Measurements from ENCODE around the gene POP4. TPM values are rescaled to one million over a fixed set of nuclear protein-coding genes. Genes with fewer than 3 reads are reported as not detected.

The POP4 gene
- total and polyA plus RNA-seq, 2 of the 13 experiments (the other 11 are each of a cell fraction or from before 2014, with no cell fraction given): 32.2 to 84.0 TPM

DNA sequence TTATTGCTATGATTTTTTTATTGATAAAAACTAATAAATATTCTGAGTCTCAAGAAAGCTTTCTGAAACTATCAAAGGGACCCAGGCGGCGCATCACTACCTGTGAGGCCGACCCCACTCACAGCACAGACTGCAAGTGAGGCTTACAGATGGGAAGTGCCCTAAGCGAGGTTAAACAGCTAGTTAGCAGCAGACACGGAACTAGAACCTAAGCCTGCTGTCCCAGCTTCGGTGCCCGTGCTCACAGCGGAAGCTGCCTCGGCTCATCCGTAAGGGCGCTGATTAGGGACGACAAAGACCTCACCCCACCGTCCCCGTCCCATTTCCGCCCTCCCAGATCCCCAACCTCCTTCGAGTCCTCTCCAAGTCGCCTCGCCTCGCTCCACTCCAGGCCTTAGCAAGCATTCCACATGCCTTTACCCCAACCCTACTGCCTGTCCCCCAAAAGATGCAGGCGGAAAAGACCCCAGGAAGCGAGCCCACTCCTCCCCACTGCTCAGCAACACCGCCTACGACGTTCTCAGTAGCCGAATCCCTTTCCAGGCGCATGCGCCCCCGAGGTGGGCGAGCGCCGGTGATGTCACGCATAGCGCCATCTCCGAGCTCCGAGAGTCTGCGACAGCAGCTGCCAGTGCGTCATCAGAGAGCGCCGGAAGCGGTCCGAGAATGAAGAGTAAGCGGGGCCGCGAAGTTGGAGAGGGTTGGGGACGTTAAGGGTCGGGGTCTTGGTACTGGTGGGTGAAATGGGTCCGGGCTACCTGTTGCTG, at the start of gene POP4 (continued):
- TF ChIP-seq, protein P1, sequence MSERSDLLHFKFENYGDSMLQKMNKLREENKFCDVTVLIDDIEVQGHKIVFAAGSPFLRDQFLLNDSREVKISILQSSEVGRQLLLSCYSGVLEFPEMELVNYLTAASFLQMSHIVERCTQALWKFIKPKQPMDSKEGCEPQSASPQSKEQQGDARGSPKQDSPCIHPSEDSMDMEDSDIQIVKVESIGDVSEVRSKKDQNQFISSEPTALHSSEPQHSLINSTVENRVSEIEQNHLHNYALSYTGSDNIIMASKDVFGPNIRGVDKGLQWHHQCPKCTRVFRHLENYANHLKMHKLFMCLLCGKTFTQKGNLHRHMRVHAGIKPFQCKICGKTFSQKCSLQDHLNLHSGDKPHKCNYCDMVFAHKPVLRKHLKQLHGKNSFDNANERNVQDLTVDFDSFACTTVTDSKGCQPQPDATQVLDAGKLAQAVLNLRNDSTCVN (CRISPR knock-in tag; IDR thresholded peaks at IDR 0.05; ENCODE audit: borderline replicate concordance): no peak
- TF ChIP-seq, protein P2, sequence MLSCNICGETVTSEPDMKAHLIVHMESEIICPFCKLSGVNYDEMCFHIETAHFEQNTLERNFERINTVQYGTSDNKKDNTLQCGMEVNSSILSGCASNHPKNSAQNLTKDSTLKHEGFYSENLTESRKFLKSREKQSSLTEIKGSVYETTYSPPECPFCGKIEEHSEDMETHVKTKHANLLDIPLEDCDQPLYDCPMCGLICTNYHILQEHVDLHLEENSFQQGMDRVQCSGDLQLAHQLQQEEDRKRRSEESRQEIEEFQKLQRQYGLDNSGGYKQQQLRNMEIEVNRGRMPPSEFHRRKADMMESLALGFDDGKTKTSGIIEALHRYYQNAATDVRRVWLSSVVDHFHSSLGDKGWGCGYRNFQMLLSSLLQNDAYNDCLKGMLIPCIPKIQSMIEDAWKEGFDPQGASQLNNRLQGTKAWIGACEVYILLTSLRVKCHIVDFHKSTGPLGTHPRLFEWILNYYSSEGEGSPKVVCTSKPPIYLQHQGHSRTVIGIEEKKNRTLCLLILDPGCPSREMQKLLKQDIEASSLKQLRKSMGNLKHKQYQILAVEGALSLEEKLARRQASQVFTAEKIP (CRISPR knock-in tag; IDR thresholded peaks at IDR 0.05; ENCODE audit: borderline replicate concordance): no peak
- TF ChIP-seq ZNF264 (CRISPR knock-in tag; IDR thresholded peaks at IDR 0.05) (no peak), EP300 (IDR thresholded peaks at IDR 0.05; ENCODE audit: low read depth in 2 of 2, low read length in 2 of 2) (no peak), EP300 (CRISPR knock-in tag; IDR thresholded peaks at IDR 0.05; ENCODE audit: borderline replicate concordance) (no peak), ZNF460 (CRISPR knock-in tag; IDR thresholded peaks at IDR 0.05; ENCODE audit: borderline replicate concordance) (no peak), RORA (CRISPR knock-in tag; IDR thresholded peaks at IDR 0.05) (no peak), SUZ12 (IDR thresholded peaks at IDR 0.05; ENCODE audit: low read depth, low read length) (no peak), ZNF678 (CRISPR knock-in tag; IDR thresholded peaks at IDR 0.05) (0 out of 2 replicates have a peak, but pooled peaks have one; percentile 35), ZNF557 (CRISPR knock-in tag; IDR thresholded peaks at IDR 0.05) (no peak), PPARG (CRISPR knock-in tag; conservative IDR thresholded peaks at IDR 0.05) (no peak), ZNF724P (CRISPR knock-in tag; IDR thresholded peaks at IDR 0.05; ENCODE audit: borderline replicate concordance) (peak; percentile 44; the same call in 1 of the 2 replicates), SATB2 (CRISPR knock-in tag; IDR thresholded peaks at IDR 0.05) (no peak), ATF7 (IDR thresholded peaks at IDR 0.05) (peak; percentile 52; the same call in 1 of the 2 replicates), ATF7 (CRISPR knock-in tag; IDR thresholded peaks at IDR 0.05) (peak; percentile 84; the same call in 1 of the 2 replicates), PAWR (CRISPR knock-in tag; IDR thresholded peaks at IDR 0.05; ENCODE audit: borderline replicate concordance) (0 out of 2 replicates have a peak, but pooled peaks have one; percentile 74)
- TF ChIP-seq, protein P3, sequence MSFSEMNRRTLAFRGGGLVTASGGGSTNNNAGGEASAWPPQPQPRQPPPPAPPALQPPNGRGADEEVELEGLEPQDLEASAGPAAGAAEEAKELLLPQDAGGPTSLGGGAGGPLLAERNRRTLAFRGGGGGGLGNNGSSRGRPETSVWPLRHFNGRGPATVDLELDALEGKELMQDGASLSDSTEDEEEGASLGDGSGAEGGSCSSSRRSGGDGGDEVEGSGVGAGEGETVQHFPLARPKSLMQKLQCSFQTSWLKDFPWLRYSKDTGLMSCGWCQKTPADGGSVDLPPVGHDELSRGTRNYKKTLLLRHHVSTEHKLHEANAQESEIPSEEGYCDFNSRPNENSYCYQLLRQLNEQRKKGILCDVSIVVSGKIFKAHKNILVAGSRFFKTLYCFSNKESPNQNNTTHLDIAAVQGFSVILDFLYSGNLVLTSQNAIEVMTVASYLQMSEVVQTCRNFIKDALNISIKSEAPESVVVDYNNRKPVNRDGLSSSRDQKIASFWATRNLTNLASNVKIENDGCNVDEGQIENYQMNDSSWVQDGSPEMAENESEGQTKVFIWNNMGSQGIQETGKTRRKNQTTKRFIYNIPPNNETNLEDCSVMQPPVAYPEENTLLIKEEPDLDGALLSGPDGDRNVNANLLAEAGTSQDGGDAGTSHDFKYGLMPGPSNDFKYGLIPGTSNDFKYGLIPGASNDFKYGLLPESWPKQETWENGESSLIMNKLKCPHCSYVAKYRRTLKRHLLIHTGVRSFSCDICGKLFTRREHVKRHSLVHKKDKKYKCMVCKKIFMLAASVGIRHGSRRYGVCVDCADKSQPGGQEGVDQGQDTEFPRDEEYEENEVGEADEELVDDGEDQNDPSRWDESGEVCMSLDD (CRISPR knock-in tag; IDR thresholded peaks at IDR 0.05; ENCODE audit: borderline replicate concordance): no peak
- TF ChIP-seq, protein P4, sequence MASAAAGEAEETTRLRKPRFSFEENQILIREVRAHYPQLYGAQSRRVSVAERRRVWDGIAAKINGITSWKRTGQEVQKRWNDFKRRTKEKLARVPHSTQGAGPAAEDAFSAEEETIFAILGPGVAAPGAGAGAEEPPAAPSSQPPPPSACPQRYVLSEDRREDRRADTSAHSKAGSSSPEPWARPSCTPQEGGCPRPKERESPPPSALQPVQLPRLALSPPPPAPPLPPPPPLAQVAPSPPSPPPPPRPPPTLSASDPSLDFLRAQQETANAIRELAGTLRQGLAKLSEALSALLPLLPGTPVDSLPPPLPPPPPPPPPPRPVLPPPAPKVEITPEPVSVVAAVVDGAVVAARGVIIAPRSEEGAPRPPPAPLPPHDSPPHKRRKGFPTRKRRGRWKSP (CRISPR knock-in tag; IDR thresholded peaks at IDR 0.05): peak; percentile 53; the same call in 1 of the 2 replicates
- TF ChIP-seq, protein P5, sequence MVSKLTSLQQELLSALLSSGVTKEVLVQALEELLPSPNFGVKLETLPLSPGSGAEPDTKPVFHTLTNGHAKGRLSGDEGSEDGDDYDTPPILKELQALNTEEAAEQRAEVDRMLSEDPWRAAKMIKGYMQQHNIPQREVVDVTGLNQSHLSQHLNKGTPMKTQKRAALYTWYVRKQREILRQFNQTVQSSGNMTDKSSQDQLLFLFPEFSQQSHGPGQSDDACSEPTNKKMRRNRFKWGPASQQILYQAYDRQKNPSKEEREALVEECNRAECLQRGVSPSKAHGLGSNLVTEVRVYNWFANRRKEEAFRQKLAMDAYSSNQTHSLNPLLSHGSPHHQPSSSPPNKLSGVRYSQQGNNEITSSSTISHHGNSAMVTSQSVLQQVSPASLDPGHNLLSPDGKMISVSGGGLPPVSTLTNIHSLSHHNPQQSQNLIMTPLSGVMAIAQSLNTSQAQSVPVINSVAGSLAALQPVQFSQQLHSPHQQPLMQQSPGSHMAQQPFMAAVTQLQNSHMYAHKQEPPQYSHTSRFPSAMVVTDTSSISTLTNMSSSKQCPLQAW (CRISPR knock-in tag; IDR thresholded peaks at IDR 0.05): peak; percentile 82
- TF ChIP-seq, protein P6, sequence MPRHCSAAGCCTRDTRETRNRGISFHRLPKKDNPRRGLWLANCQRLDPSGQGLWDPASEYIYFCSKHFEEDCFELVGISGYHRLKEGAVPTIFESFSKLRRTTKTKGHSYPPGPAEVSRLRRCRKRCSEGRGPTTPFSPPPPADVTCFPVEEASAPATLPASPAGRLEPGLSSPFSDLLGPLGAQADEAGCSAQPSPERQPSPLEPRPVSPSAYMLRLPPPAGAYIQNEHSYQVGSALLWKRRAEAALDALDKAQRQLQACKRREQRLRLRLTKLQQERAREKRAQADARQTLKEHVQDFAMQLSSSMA (CRISPR knock-in tag; IDR thresholded peaks at IDR 0.05): 0 out of 2 replicates have a peak, but pooled peaks have one; percentile 36
